ENCODE data around the gene RBM6. TPM values are rescaled to one million over a fixed set of nuclear protein-coding genes. Genes with fewer than 3 reads are reported as not detected.

The RBM6 gene
- total and polyA plus RNA-seq, 2 experiments from 2014 or later = 66.6 to 97.6 TPM

- Histone ChIP-seq H3K9me2 (ENCODE audit: insufficient read depth) (no peaks in the 10 kb centered on the region), H2AFZ (peak within 1 kb of the TSS; percentile 74), H3K79me2 (replicated peaks; ENCODE audit: insufficient read depth) (peaks cover 37% of the 10 kb centered on the region), H3K4me2 (peak within 1 kb of the TSS; percentile 96), H3K27ac (ENCODE audit: low read depth) (peak within 1 kb of the TSS; percentile 88), H3K36me3 (ENCODE audit: insufficient read depth) (peaks cover 37% of the 10 kb centered on the region), H3K4me3 (peak within 1 kb of the TSS; percentile 91), H3K27me3 (ENCODE audit: insufficient read depth) (no peaks in the 10 kb centered on the region), H3F3A (replicated peaks; ENCODE audit: low read depth) (0 out of 2 replicates have a peak, but pooled peaks cover 4% of the 10 kb centered on the region), H4K20me1 (replicated peaks; ENCODE audit: insufficient read depth) (peaks cover 8% of the 10 kb centered on the region; the same call in 1 of the 2 replicates), H3K4me1 (ENCODE audit: insufficient read depth) (peaks cover 6% of the 10 kb centered on the region)
- Mint-ChIP-seq H3K4me3 (peak within 1 kb of the TSS; percentile 99), H3K36me3 (ENCODE audit: low read depth) (peaks cover 47% of the 10 kb centered on the region), H3K9me3 (peaks cover 16% of the 10 kb centered on the region), H3K27me3 (ENCODE audit: insufficient read depth, low read depth, poor library complexity) (peaks cover 14% of the 10 kb centered on the region), H3K27ac (peak within 1 kb of the TSS; percentile 97), H3K4me1 (peaks cover 10% of the 10 kb centered on the region)
- peak; percentile 97 for DNase-seq (ENCODE audit: low spot score)
- no peak for TF ChIP-seq EZH2 (IDR thresholded peaks at IDR 0.05; ENCODE audit: low read depth, unreplicated experiment)
- TF ChIP-seq POLR2AphosphoS5 (IDR thresholded peaks at IDR 0.05; ENCODE audit: low read depth) = peak; percentile 79
- TF ChIP-seq STAT1 (IDR thresholded peaks at IDR 0.05; ENCODE audit: unreplicated experiment) = no peak
- peak; percentile 45; the same call in 1 of the 2 replicates for TF ChIP-seq CREB1 (CRISPR knock-in tag; IDR thresholded peaks at IDR 0.05; ENCODE audit: low read depth)
- TF ChIP-seq EZH2phosphoT487 (IDR thresholded peaks at IDR 0.05; ENCODE audit: unreplicated experiment) = no peak
- TF ChIP-seq, protein P1, sequence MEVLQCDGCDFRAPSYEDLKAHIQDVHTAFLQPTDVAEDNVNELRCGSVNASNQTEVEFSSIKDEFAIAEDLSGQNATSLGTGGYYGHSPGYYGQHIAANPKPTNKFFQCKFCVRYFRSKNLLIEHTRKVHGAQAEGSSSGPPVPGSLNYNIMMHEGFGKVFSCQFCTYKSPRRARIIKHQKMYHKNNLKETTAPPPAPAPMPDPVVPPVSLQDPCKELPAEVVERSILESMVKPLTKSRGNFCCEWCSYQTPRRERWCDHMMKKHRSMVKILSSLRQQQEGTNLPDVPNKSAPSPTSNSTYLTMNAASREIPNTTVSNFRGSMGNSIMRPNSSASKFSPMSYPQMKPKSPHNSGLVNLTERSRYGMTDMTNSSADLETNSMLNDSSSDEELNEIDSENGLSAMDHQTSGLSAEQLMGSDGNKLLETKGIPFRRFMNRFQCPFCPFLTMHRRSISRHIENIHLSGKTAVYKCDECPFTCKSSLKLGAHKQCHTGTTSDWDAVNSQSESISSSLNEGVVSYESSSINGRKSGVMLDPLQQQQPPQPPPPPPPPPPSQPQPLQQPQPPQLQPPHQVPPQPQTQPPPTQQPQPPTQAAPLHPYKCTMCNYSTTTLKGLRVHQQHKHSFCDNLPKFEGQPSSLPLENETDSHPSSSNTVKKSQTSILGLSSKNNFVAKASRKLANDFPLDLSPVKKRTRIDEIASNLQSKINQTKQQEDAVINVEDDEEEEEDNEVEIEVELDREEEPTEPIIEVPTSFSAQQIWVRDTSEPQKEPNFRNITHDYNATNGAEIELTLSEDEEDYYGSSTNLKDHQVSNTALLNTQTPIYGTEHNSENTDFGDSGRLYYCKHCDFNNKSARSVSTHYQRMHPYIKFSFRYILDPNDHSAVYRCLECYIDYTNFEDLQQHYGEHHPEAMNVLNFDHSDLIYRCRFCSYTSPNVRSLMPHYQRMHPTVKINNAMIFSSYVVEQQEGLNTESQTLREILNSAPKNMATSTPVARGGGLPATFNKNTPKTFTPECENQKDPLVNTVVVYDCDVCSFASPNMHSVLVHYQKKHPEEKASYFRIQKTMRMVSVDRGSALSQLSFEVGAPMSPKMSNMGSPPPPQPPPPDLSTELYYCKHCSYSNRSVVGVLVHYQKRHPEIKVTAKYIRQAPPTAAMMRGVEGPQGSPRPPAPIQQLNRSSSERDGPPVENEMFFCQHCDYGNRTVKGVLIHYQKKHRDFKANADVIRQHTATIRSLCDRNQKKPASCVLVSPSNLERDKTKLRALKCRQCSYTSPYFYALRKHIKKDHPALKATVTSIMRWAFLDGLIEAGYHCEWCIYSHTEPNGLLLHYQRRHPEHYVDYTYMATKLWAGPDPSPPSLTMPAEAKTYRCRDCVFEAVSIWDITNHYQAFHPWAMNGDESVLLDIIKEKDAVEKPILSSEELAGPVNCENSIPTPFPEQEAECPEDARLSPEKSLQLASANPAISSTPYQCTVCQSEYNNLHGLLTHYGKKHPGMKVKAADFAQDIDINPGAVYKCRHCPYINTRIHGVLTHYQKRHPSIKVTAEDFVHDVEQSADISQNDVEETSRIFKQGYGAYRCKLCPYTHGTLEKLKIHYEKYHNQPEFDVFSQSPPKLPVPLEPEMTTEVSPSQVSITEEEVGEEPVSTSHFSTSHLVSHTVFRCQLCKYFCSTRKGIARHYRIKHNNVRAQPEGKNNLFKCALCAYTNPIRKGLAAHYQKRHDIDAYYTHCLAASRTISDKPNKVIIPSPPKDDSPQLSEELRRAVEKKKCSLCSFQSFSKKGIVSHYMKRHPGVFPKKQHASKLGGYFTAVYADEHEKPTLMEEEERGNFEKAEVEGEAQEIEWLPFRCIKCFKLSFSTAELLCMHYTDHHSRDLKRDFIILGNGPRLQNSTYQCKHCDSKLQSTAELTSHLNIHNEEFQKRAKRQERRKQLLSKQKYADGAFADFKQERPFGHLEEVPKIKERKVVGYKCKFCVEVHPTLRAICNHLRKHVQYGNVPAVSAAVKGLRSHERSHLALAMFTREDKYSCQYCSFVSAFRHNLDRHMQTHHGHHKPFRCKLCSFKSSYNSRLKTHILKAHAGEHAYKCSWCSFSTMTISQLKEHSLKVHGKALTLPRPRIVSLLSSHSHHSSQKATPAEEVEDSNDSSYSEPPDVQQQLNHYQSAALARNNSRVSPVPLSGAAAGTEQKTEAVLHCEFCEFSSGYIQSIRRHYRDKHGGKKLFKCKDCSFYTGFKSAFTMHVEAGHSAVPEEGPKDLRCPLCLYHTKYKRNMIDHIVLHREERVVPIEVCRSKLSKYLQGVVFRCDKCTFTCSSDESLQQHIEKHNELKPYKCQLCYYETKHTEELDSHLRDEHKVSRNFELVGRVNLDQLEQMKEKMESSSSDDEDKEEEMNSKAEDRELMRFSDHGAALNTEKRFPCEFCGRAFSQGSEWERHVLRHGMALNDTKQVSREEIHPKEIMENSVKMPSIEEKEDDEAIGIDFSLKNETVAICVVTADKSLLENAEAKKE (CRISPR knock-in tag; IDR thresholded peaks at IDR 0.05) = no peak
- TF ChIP-seq, protein P2, sequence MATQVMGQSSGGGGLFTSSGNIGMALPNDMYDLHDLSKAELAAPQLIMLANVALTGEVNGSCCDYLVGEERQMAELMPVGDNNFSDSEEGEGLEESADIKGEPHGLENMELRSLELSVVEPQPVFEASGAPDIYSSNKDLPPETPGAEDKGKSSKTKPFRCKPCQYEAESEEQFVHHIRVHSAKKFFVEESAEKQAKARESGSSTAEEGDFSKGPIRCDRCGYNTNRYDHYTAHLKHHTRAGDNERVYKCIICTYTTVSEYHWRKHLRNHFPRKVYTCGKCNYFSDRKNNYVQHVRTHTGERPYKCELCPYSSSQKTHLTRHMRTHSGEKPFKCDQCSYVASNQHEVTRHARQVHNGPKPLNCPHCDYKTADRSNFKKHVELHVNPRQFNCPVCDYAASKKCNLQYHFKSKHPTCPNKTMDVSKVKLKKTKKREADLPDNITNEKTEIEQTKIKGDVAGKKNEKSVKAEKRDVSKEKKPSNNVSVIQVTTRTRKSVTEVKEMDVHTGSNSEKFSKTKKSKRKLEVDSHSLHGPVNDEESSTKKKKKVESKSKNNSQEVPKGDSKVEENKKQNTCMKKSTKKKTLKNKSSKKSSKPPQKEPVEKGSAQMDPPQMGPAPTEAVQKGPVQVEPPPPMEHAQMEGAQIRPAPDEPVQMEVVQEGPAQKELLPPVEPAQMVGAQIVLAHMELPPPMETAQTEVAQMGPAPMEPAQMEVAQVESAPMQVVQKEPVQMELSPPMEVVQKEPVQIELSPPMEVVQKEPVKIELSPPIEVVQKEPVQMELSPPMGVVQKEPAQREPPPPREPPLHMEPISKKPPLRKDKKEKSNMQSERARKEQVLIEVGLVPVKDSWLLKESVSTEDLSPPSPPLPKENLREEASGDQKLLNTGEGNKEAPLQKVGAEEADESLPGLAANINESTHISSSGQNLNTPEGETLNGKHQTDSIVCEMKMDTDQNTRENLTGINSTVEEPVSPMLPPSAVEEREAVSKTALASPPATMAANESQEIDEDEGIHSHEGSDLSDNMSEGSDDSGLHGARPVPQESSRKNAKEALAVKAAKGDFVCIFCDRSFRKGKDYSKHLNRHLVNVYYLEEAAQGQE (IDR thresholded peaks at IDR 0.05; ENCODE audit: unreplicated experiment) = no peak
- TF ChIP-seq CTCF (conservative IDR thresholded peaks at IDR 0.05; ENCODE audit: low read depth in 2 of 2) = no peak
- no peak for TF ChIP-seq NANOG (IDR thresholded peaks at IDR 0.05; ENCODE audit: borderline replicate concordance)
- TF ChIP-seq, protein P3, sequence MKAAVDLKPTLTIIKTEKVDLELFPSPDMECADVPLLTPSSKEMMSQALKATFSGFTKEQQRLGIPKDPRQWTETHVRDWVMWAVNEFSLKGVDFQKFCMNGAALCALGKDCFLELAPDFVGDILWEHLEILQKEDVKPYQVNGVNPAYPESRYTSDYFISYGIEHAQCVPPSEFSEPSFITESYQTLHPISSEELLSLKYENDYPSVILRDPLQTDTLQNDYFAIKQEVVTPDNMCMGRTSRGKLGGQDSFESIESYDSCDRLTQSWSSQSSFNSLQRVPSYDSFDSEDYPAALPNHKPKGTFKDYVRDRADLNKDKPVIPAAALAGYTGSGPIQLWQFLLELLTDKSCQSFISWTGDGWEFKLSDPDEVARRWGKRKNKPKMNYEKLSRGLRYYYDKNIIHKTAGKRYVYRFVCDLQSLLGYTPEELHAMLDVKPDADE (IDR thresholded peaks at IDR 0.05) = peak; percentile 87
- TF ChIP-seq ZNF331 (CRISPR knock-in tag; IDR thresholded peaks at IDR 0.05; ENCODE audit: low read depth) = no peak
- TF ChIP-seq JUNB (IDR thresholded peaks at IDR 0.05; ENCODE audit: unreplicated experiment) = no peak
- ATAC-seq = peak; percentile 99
These were observed 149.0 kb downstream of the RBM6 start, which contains the start of gene RBM5 for GRCh38 chr3:50088725-50089608. RBM5 (plus strand) TSS chr3:50088919; CDS start chr3:50090435, 1,516 bp downstream.

All from GM23338 (cell line).